H1 (cell line): ENCODE measurements around the gene PSME2. TPM values are rescaled to one million over a fixed set of nuclear protein-coding genes. Genes with fewer than 3 reads are reported as not detected.

Source experiments
- CHD1 ChIP-seq: IDR thresholded peaks from 2 replicates; pipeline ENCODE4 v1.6.1; 2012; ENCODE audit warnings: low read depth, low read length, improper control_type of control experiment
- EGR1 ChIP-seq: IDR thresholded peaks from 2 replicates; pipeline ENCODE4 v1.6.1; 2011; ENCODE audit warnings: low read depth, low read length, borderline replicate concordance
- JUN ChIP-seq: IDR thresholded peaks from 2 replicates; pipeline ENCODE4 v1.6.1; 2011; ENCODE audit warnings: low read depth, mild to moderate bottlenecking, improper control_type of control experiment, low read length
- polyA plus RNA-seq, 7 experiments: library from polyadenylated mRNA; depleted of rRNA in 3 of 7; stranded (reverse) in 5 of 7; unstranded in 2 of 7; fragments of >200 nt in 5 of 7; fragments of 200-250 nt in 2 of 7; gene quantifications; 1 replicate in 5 of 7; 2 replicates in 1 of 7; 4 replicates in 1 of 7; pipeline versions ENCODE4 v1.2.1 to v1.2.3, GENCODE V29; 2011 to 2013; ENCODE audit warnings: missing spikeins in 2 of 7, mixed read lengths in 2 of 7
- total RNA-seq: library from RNA; stranded (reverse); fragmentation: NEBNext Ultra II Directional; extraction: Animal tissue kit (Norgen Biotek cat#: 25700); gene quantifications from 2 replicates; pipeline ENCODE4 v1.2.1, GENCODE V29; 2021

Gene PSME2
- total and polyA plus RNA-seq, 2 of the 8 experiments (the other 6 are each of a cell fraction or from before 2014, with no cell fraction given) = 71.8 to 111 TPM

DNA sequence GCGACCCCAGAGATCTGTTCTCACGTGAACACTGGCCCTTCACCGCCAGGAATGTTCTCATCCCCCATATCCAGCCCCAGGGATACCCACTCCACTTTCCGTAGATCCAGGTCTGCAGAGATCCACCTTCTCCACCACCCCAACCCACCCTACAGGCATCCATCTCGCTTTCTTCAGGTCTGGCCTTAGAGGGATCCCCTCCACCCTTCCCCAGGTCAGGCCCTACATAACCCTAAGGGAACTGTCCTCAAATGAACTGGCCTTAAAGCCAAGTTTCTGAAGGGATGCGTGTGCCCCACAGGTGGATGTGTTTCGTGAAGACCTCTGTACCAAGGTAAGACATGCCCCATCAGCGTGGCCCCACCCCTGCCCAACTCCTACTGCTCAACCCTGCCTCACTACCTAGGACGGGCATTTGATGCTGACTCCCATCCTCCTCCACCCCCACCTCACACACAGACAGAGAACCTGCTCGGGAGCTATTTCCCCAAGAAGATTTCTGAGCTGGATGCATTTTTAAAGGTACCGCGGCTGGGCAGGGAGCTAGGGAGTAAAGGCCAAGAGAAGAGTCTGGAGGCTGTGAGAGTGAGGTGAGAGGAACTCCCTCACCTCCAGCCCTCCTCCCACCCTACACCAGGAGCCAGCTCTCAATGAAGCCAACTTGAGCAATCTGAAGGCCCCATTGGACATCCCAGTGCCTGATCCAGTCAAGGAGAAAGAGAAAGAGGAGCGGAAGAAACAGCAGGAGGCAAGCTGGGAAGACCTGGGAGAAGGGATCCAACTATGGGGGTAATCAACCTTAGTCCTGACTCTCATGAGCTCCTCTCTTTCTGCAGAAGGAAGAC, 9.5 kb downstream of the PSME2 start (continued):
- no peak for TF ChIP-seq CHD1
- TF ChIP-seq JUN = no peak
- TF ChIP-seq EGR1 = no peak
